Endothelial cell of umbilical vein (primary cell): Measurements from ENCODE around the gene NUDT9.

Experiments
- CTCF ChIP-seq, 2 donors: IDR thresholded peaks; 1 replicate in 1 of 2; 2 replicates in 1 of 2; pipeline ENCODE4 v1.5.1; 2011; ENCODE audit warnings: low read length in 2 of 2, mild to moderate bottlenecking in 2 of 2, moderate library complexity in 2 of 2, control low read depth in 1 of 2, inconsistent platforms in 1 of 2, low read depth in 1 of 2; ENCODE audit not compliant: insufficient read depth in 1 of 2; ENCODE audit errors: extremely low read depth in 1 of 2
- EZH2 ChIP-seq: IDR thresholded peaks from 2 replicates; pipeline ENCODE4 v1.6.1; 2012; ENCODE audit warnings: borderline replicate concordance, low read depth, mild to moderate bottlenecking, moderate library complexity, low read length, inconsistent platforms; ENCODE audit not compliant: severe bottlenecking
- POLR2A ChIP-seq: IDR thresholded peaks from 2 replicates; pipeline ENCODE4 v1.6.1; 2012; ENCODE audit warnings: low read depth, mild to moderate bottlenecking, control low read depth, low read length
- POLR2AphosphoS5 ChIP-seq: IDR thresholded peaks from 2 replicates; pipeline ENCODE4 v1.6.1; 2012; ENCODE audit warnings: low read depth, mild to moderate bottlenecking, control low read depth, low read length, moderate library complexity; ENCODE audit not compliant: insufficient read depth

- TF ChIP-seq EZH2 = no peak
- TF ChIP-seq POLR2A = no peak
- TF ChIP-seq POLR2AphosphoS5 = no peak
- no peak for TF ChIP-seq CTCF (IDR thresholded peaks at IDR 0.05; ENCODE audit: extremely low read depth in 1 of 2, insufficient read depth in 1 of 2, low read depth in 1 of 2, low read length in 2 of 2)
Observed at GRCh38 chr4:87426865-87427517, 4.6 kb downstream of the NUDT9 start.
